PC-9 (cell line): Measurements from ENCODE around the gene REV3L.

Source experiments
- EZH2 ChIP-seq: fragments of 200-600 bp; sonication (generic); IDR thresholded peaks from 2 replicates; pipeline ENCODE4 v1.8.0; 2017; ENCODE audit warnings: antibody characterized with exemption, low read depth
- TF ChIP-seq, protein P1 (sequence below): fragments of 200-600 bp; sonication (generic); conservative IDR thresholded peaks from 2 replicates; pipeline ENCODE4 v1.6.1; 2017; ENCODE audit warnings: mixed run types, antibody characterized with exemption, mild to moderate bottlenecking, moderate library complexity

DNA sequence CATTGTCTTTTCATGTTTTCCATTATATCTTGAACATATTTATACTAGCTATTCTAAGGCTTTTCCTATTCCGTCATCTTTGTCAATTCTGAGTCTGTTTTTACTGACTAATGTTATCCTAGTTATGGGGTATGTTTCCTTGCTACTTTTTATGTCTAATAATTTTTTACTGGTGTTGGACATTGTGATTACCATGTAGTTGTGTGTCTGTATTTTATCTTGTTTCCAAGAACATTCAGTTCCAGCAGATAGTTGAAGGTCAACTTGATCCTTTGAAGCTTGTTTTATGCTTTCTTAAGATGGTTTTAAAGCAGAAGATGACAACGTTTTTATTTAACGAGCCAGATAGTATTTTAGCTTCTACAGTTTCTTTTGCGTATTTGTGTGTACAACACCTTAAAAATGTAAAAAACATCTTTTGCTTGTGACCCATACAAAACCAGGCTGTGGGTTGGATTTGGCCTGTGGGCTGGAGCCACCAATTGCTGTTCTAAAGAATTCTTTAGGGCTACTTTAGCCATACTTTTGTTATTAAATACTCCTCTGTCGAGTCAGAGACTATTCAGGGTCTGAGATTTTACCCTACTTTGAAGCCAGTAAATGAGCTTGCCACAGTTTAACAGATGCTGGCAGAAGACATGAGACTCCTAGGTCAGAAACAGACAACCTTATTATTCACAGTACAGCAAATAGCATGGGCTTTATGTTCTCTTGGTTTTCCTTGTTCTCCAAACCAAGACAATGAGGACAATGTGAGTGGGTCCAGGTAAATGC, 38.7 kb upstream of the REV3L start:
- TF ChIP-seq, protein P1, sequence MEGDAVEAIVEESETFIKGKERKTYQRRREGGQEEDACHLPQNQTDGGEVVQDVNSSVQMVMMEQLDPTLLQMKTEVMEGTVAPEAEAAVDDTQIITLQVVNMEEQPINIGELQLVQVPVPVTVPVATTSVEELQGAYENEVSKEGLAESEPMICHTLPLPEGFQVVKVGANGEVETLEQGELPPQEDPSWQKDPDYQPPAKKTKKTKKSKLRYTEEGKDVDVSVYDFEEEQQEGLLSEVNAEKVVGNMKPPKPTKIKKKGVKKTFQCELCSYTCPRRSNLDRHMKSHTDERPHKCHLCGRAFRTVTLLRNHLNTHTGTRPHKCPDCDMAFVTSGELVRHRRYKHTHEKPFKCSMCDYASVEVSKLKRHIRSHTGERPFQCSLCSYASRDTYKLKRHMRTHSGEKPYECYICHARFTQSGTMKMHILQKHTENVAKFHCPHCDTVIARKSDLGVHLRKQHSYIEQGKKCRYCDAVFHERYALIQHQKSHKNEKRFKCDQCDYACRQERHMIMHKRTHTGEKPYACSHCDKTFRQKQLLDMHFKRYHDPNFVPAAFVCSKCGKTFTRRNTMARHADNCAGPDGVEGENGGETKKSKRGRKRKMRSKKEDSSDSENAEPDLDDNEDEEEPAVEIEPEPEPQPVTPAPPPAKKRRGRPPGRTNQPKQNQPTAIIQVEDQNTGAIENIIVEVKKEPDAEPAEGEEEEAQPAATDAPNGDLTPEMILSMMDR: no peak
- no peak for TF ChIP-seq EZH2
